Measurements from ENCODE around the gene C1orf174. TPM values are rescaled to one million over a fixed set of nuclear protein-coding genes. Genes with fewer than 3 reads are reported as not detected.
A peak's percentile ranks its signal among the peaks of the same experiment; 100 is the strongest.

The C1orf174 gene
- total RNA-seq, 3 donors from 2014 or later (not counting 1 experiment from before 2014, with no cell fraction given) = 52.9 to 62.3 (median 61.5) TPM

GRCh38 chr1:3879787-3880428, 20.2 kb downstream of the C1orf174 start:
- Histone ChIP-seq H3K36me3 (ENCODE audit: control insufficient read depth, insufficient read depth, low read length) (peaks cover 28% of the 10 kb centered on the region), H3K9me3 (ENCODE audit: control insufficient read depth, insufficient read depth, low read length) (peaks cover 3% of the 10 kb centered on the region), H3K27ac (ENCODE audit: low read length) (no peak overlapping the region), H3K27me3 (ENCODE audit: control insufficient read depth, insufficient read depth, low read length) (no peaks in the 10 kb centered on the region), H3K4me1 (ENCODE audit: control insufficient read depth, insufficient read depth, low read length) (peaks cover 38% of the 10 kb centered on the region), H3K4me3 (ENCODE audit: low read length) (no peak overlapping the region)
- Mint-ChIP-seq H3K27ac (peak overlapping the region in 1 of 2 donors; percentile 85), H3K27me3 (ENCODE audit: low read depth in 2 of 2) (no peaks in the 10 kb centered on the region), H3K4me1 (peaks cover 23 to 26% of the 10 kb centered on the region in 2 donors), H3K9me3 (no peaks in the 10 kb centered on the region), H3K36me3 (peaks cover 11% of the 10 kb centered on the region), H3K4me3 (no peak overlapping the region)
- no peak for TF ChIP-seq CTCF (IDR thresholded peaks at IDR 0.05)
- 97% methylated on average over 9 of the region's 9 CpGs for WGBS (ENCODE audit: insufficient coverage)
- no peak for ATAC-seq
- intact Hi-C loops (cut with micrococcal nuclease) = no loop called here
- DNase-seq = no peak

GRCh38 chr1:3879099-3879498, 21.0 kb downstream of the C1orf174 start:
- Mint-ChIP-seq H3K4me1 (peaks cover 23 to 26% of the 10 kb centered on the region in 2 donors), H3K9me3 (no peaks in the 10 kb centered on the region), H3K36me3 (peaks cover 11% of the 10 kb centered on the region), H3K4me3 (no peak overlapping the region), H3K27me3 (ENCODE audit: low read depth in 2 of 2) (no peaks in the 10 kb centered on the region), H3K27ac (no peak overlapping the region)
- Histone ChIP-seq H3K27ac (ENCODE audit: low read length) (no peak overlapping the region), H3K4me1 (ENCODE audit: control insufficient read depth, insufficient read depth, low read length) (peaks cover 33% of the 10 kb centered on the region), H3K36me3 (ENCODE audit: control insufficient read depth, insufficient read depth, low read length) (peaks cover 28% of the 10 kb centered on the region), H3K27me3 (ENCODE audit: control insufficient read depth, insufficient read depth, low read length) (no peaks in the 10 kb centered on the region), H3K9me3 (ENCODE audit: control insufficient read depth, insufficient read depth, low read length) (peaks cover 3% of the 10 kb centered on the region), H3K4me3 (ENCODE audit: low read length) (no peak overlapping the region)
- WGBS (ENCODE audit: insufficient coverage) = 97% methylated on average over 7 of the region's 7 CpGs
- DNase-seq (no peak), ATAC-seq (no peak)
- TF ChIP-seq CTCF (IDR thresholded peaks at IDR 0.05) = no peak
- intact Hi-C loops (cut with micrococcal nuclease) = no loop called here

- no peak overlapping the region for H3K27ac ChIP-seq (ENCODE audit: low read length)
- 96% methylated on average over 16 of the region's 16 CpGs for WGBS (ENCODE audit: insufficient coverage)
- peaks cover 13% of the 10 kb centered on the region for H3K4me1 ChIP-seq (ENCODE audit: control insufficient read depth, insufficient read depth, low read length)
- Mint-ChIP-seq H3K36me3 (peaks cover 11% of the 10 kb centered on the region), H3K27ac (no peak overlapping the region), H3K4me1 (peaks cover 9 to 10% of the 10 kb centered on the region in 2 donors), H3K27me3 (ENCODE audit: low read depth in 2 of 2) (no peaks in the 10 kb centered on the region), H3K9me3 (no peaks in the 10 kb centered on the region), H3K4me3 (no peak overlapping the region)
- H3K4me3 ChIP-seq (ENCODE audit: low read length) = no peak overlapping the region
- no peak for TF ChIP-seq CTCF (IDR thresholded peaks at IDR 0.05)
- ATAC-seq (no peak), DNase-seq (no peak)
- intact Hi-C loops (cut with micrococcal nuclease) = no loop called here
- peaks cover 37% of the 10 kb centered on the region for H3K36me3 ChIP-seq (ENCODE audit: control insufficient read depth, insufficient read depth, low read length)
- H3K9me3 ChIP-seq (ENCODE audit: control insufficient read depth, insufficient read depth, low read length) = peaks cover 3% of the 10 kb centered on the region
- H3K27me3 ChIP-seq (ENCODE audit: control insufficient read depth, insufficient read depth, low read length) = no peaks in the 10 kb centered on the region
Measured at GRCh38 chr1:3876716-3877115, 23.4 kb downstream of the C1orf174 start.

- intact Hi-C loops (cut with micrococcal nuclease) = no loop called here
- H3K4me3 Mint-ChIP-seq = no peak overlapping the region
- peaks cover 0 to 4% of the 10 kb centered on the region in 2 donors for H3K4me1 Mint-ChIP-seq
- H3K27me3 Mint-ChIP-seq (ENCODE audit: low read depth in 2 of 2) = no peaks in the 10 kb centered on the region
- H3K4me1 ChIP-seq (ENCODE audit: control insufficient read depth, insufficient read depth, low read length) = no peaks in the 10 kb centered on the region
- 97% methylated on average over 23 of the region's 23 CpGs for WGBS (ENCODE audit: insufficient coverage)
- no peak overlapping the region for H3K27ac Mint-ChIP-seq
- no peak for TF ChIP-seq CTCF (IDR thresholded peaks at IDR 0.05)
- DNase-seq (no peak), ATAC-seq (no peak)
- H3K36me3 Mint-ChIP-seq = peaks cover 11% of the 10 kb centered on the region
- no peak overlapping the region for H3K4me3 ChIP-seq (ENCODE audit: low read length)
- no peaks in the 10 kb centered on the region for H3K9me3 Mint-ChIP-seq
- H3K27ac ChIP-seq (ENCODE audit: low read length) = no peak overlapping the region
- peaks cover 48% of the 10 kb centered on the region for H3K36me3 ChIP-seq (ENCODE audit: control insufficient read depth, insufficient read depth, low read length)
- peaks cover 3% of the 10 kb centered on the region for H3K9me3 ChIP-seq (ENCODE audit: control insufficient read depth, insufficient read depth, low read length)
- no peaks in the 10 kb centered on the region for H3K27me3 ChIP-seq (ENCODE audit: control insufficient read depth, insufficient read depth, low read length)
Measured at GRCh38 chr1:3874736-3875135, 25.3 kb downstream of the C1orf174 start.

All from natural killer cell (primary cell).